WTC11 (cell line): ENCODE data around the gene PROC. TPM values are rescaled to one million over a fixed set of nuclear protein-coding genes. Genes with fewer than 3 reads are reported as not detected.
A peak's percentile ranks its signal among the peaks of the same experiment; 100 is the strongest.

Experiments used
- ATAC-seq: fragments of 200-7000 bp; cut with Tn5 transposase; 2 replicates; pipeline ENCODE4 v1.10.0; 2021; ENCODE audit warnings: mild to moderate bottlenecking, moderate library complexity
- CTCF ChIA-PET: fragments of 300-600 bp; sonication (Branson Sonifier 250); formaldehyde crosslinking; loops from one replicate; lab custom pipeline; 2021; ENCODE audit warnings: antibody characterized with exemption; lab: Charles Lee
- POLR2A ChIA-PET: fragments of 350-600 bp; sonication (Branson Sonifier 250); formaldehyde crosslinking; loops from one replicate; lab custom pipeline; 2021; ENCODE audit warnings: antibody characterized with exemption; lab: Charles Lee
- DNase-seq: peaks from one replicate; pipeline ENCODE4 v3.0.0; 2021; ENCODE audit warnings: low spot score
- H3K27ac Mint-ChIP-seq: 2 replicates; pipeline ENCODE4 v1.8.0; 2021; ENCODE audit warnings: mixed read lengths
- H3K27me3 Mint-ChIP-seq: 2 replicates; pipeline ENCODE4 v1.8.0; 2021; ENCODE audit warnings: low read depth, mild to moderate bottlenecking, moderate library complexity, mixed read lengths
- H3K36me3 Mint-ChIP-seq: 2 replicates; pipeline ENCODE4 v1.8.0; 2021; ENCODE audit warnings: mixed read lengths
- H3K4me1 Mint-ChIP-seq: 2 replicates; pipeline ENCODE4 v1.8.0; 2022; ENCODE audit warnings: mixed read lengths
- H3K4me3 Mint-ChIP-seq: 2 replicates; pipeline ENCODE4 v1.8.0; 2021; ENCODE audit warnings: mild to moderate bottlenecking, moderate library complexity, mixed read lengths
- H3K9me3 Mint-ChIP-seq: 2 replicates; pipeline ENCODE4 v1.8.0; 2021; ENCODE audit warnings: mixed read lengths
- FOXK1 ChIP-seq: sonication (generic); formaldehyde crosslinking; IDR thresholded peaks from 2 replicates; pipeline ENCODE4 v1.8.0; 2022; ENCODE audit warnings: mild to moderate bottlenecking, moderate library complexity, missing genetic modification reagents
- FOXP1 ChIP-seq: sonication (generic); formaldehyde crosslinking; IDR thresholded peaks from 2 replicates; pipeline ENCODE4 v1.8.0; 2022; ENCODE audit warnings: missing genetic modification reagents, mild to moderate bottlenecking, moderate library complexity, borderline replicate concordance
- FOXP4 ChIP-seq: sonication (generic); formaldehyde crosslinking; IDR thresholded peaks from 2 replicates; pipeline ENCODE4 v1.8.0; 2022; ENCODE audit warnings: mild to moderate bottlenecking, missing genetic modification reagents
- GRHL2 ChIP-seq: fragments of 250-450 bp; sonication (Bioruptor Pico); IDR thresholded peaks from 2 replicates; pipeline ENCODE4 v1.8.0; 2022; ENCODE audit warnings: mild to moderate bottlenecking, moderate library complexity; ENCODE audit not compliant: insufficient replicate concordance, severe bottlenecking
- GTF2I ChIP-seq: fragments of 250-450 bp; sonication (Bioruptor Pico); conservative IDR thresholded peaks from 2 replicates; pipeline ENCODE4 v1.4.0; 2021; ENCODE audit warnings: mild to moderate bottlenecking
- HMGXB4 ChIP-seq: sonication (generic); formaldehyde crosslinking; IDR thresholded peaks from 2 replicates; pipeline ENCODE4 v1.8.1; 2023; ENCODE audit warnings: mild to moderate bottlenecking, moderate library complexity, missing genetic modification reagents
- IRF2 ChIP-seq: sonication (generic); formaldehyde crosslinking; IDR thresholded peaks from 2 replicates; pipeline ENCODE4 v1.8.0; 2022; ENCODE audit warnings: low read depth, missing genetic modification reagents, borderline replicate concordance
- NFYB ChIP-seq: sonication (generic); formaldehyde crosslinking; conservative IDR thresholded peaks from 2 replicates; pipeline ENCODE4 v1.8.0; 2022; ENCODE audit warnings: low read depth, missing genetic modification reagents
- NR1H2 ChIP-seq: sonication (generic); formaldehyde crosslinking; IDR thresholded peaks from 2 replicates; pipeline ENCODE4 v1.9.0; 2021; ENCODE audit warnings: mild to moderate bottlenecking, moderate library complexity, missing genetic modification reagents
- PRRX2 ChIP-seq: fragments of 250-450 bp; sonication (Bioruptor Pico); IDR thresholded peaks from 2 replicates; pipeline ENCODE4 v1.8.0; 2021; ENCODE audit warnings: mild to moderate bottlenecking
- RELA ChIP-seq: sonication (generic); formaldehyde crosslinking; IDR thresholded peaks from 2 replicates; pipeline ENCODE4 v1.8.1; 2022; ENCODE audit warnings: missing genetic modification reagents, mild to moderate bottlenecking, borderline replicate concordance
- SOX15 ChIP-seq: fragments of 250-450 bp; sonication (Bioruptor Pico); IDR thresholded peaks from 2 replicates; pipeline ENCODE4 v1.9.0; 2021; ENCODE audit warnings: mild to moderate bottlenecking
- SP1 ChIP-seq: sonication (generic); formaldehyde crosslinking; conservative IDR thresholded peaks from 2 replicates; pipeline ENCODE4 v1.8.1; 2022; ENCODE audit warnings: missing genetic modification reagents
- ZBTB43 ChIP-seq: sonication (generic); formaldehyde crosslinking; IDR thresholded peaks from 2 replicates; pipeline ENCODE4 v1.8.1; 2023; ENCODE audit warnings: mild to moderate bottlenecking, missing genetic modification reagents
- ZNF423 ChIP-seq: fragments of 250-450 bp; sonication (Bioruptor Pico); IDR thresholded peaks from 2 replicates; pipeline ENCODE4 v2.1.2; 2022; ENCODE audit warnings: mild to moderate bottlenecking, moderate library complexity
- total RNA-seq: library from RNA; stranded (reverse); gene quantifications from 3 replicates; pipeline ENCODE4 v1.2.3, GENCODE V29; 2021
- TF ChIP-seq, protein P1 (sequence below): sonication (generic); formaldehyde crosslinking; IDR thresholded peaks from 2 replicates; pipeline ENCODE4 v1.8.0; 2022; ENCODE audit warnings: mild to moderate bottlenecking, missing genetic modification reagents
- TF ChIP-seq, protein P2 (sequence below): sonication (generic); formaldehyde crosslinking; IDR thresholded peaks from 2 replicates; pipeline ENCODE4 v1.8.0; 2023; ENCODE audit warnings: missing genetic modification reagents, mild to moderate bottlenecking, borderline replicate concordance

Gene PROC
- total RNA-seq, 1 experiment from 2014 or later = 0.59 TPM

- ATAC-seq = no peak
- ChIA-PET CTCF (no interaction called here), POLR2A (no interaction called here)
- DNase-seq = no peak
- Mint-ChIP-seq H3K27ac (peak overlapping the region; percentile 96; the same call in 1 of the 2 replicates), H3K27me3 (no peaks in the 10 kb centered on the region; the same call in 1 of the 2 replicates), H3K9me3 (no peaks in the 10 kb centered on the region), H3K36me3 (peaks cover 3% of the 10 kb centered on the region; the same call in 1 of the 2 replicates), H3K4me3 (peak overlapping the region; percentile 93), H3K4me1 (peaks cover 22% of the 10 kb centered on the region)
- TF ChIP-seq SOX15 (CRISPR knock-in tag) (no peak), RELA (CRISPR knock-in tag) (no peak), FOXP1 (CRISPR knock-in tag) (no peak), NFYB (CRISPR knock-in tag) (no peak), PRRX2 (no peak)
These were observed 32.0 kb upstream of the PROC start for GRCh38 chr2:127386246-127386645.

DNA sequence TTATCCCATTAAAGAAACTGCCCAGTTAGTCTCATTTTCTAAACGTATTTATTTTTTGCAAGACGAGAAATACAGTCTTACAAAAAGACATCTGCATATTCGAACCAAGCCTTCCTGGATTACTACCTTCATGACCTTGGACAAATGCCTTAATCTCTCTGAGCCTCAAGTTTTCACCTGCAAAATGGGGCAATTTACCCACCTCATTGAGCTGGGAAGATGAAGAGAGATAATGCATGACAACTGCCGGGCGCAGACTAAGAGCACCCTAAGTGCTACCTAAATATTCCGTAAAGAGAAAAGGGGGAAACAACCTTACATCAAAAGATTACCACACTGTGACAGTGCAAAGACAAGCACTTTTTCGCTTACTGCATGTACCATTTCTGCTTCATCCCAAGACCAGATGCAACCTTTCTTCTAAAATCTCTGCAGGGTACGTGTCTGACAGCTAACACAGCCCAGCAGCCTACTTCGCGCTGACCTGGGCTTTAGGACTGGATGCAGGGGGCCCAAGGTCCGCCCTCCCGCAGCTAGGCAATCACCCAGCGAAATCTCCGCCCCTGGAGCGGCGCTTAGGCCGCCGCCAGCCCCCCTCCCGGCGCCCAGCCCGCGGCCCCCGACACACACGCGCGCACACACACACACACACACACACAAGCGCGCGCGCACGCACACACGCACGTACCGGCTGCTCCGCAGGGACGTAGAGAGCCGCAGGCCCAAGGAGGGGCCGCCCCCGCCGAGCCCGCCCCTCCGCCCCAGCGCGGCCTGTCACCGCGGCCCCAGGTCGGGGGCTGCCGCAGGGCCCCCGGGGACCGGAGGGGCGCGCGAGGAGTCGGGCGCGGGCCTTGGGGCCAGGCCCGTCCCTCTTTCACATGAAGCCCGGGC lies 31.2 kb upstream of the PROC start:
- DNase-seq (peak; percentile 73), ATAC-seq (peak; percentile 67)
- Mint-ChIP-seq H3K4me3 (peak overlapping the region; percentile 93), H3K27me3 (no peaks in the 10 kb centered on the region; the same call in 1 of the 2 replicates), H3K9me3 (no peaks in the 10 kb centered on the region), H3K4me1 (peaks cover 22% of the 10 kb centered on the region), H3K36me3 (peaks cover 3% of the 10 kb centered on the region; the same call in 1 of the 2 replicates), H3K27ac (peak overlapping the region; percentile 96)
- TF ChIP-seq FOXK1 (CRISPR knock-in tag) (peak; percentile 53; the same call in 1 of the 2 replicates), GRHL2 (CRISPR knock-in tag) (no peak), GTF2I (CRISPR knock-in tag) (no peak), ZNF423 (CRISPR knock-in tag) (peak; percentile 77; the same call in 1 of the 2 replicates), FOXP4 (CRISPR knock-in tag) (no peak), SP1 (CRISPR knock-in tag) (peak; percentile 42), FOXP1 (CRISPR knock-in tag) (no peak), NR1H2 (CRISPR knock-in tag) (no peak), IRF2 (CRISPR knock-in tag) (no peak), HMGXB4 (CRISPR knock-in tag) (no peak), ZBTB43 (CRISPR knock-in tag) (peak; percentile 89), PRRX2 (no peak)
- TF ChIP-seq, protein P1, sequence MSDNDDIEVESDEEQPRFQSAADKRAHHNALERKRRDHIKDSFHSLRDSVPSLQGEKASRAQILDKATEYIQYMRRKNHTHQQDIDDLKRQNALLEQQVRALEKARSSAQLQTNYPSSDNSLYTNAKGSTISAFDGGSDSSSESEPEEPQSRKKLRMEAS (CRISPR knock-in tag) = 0 out of 2 replicates have a peak, but pooled peaks have one; percentile 45
- TF ChIP-seq, protein P2, sequence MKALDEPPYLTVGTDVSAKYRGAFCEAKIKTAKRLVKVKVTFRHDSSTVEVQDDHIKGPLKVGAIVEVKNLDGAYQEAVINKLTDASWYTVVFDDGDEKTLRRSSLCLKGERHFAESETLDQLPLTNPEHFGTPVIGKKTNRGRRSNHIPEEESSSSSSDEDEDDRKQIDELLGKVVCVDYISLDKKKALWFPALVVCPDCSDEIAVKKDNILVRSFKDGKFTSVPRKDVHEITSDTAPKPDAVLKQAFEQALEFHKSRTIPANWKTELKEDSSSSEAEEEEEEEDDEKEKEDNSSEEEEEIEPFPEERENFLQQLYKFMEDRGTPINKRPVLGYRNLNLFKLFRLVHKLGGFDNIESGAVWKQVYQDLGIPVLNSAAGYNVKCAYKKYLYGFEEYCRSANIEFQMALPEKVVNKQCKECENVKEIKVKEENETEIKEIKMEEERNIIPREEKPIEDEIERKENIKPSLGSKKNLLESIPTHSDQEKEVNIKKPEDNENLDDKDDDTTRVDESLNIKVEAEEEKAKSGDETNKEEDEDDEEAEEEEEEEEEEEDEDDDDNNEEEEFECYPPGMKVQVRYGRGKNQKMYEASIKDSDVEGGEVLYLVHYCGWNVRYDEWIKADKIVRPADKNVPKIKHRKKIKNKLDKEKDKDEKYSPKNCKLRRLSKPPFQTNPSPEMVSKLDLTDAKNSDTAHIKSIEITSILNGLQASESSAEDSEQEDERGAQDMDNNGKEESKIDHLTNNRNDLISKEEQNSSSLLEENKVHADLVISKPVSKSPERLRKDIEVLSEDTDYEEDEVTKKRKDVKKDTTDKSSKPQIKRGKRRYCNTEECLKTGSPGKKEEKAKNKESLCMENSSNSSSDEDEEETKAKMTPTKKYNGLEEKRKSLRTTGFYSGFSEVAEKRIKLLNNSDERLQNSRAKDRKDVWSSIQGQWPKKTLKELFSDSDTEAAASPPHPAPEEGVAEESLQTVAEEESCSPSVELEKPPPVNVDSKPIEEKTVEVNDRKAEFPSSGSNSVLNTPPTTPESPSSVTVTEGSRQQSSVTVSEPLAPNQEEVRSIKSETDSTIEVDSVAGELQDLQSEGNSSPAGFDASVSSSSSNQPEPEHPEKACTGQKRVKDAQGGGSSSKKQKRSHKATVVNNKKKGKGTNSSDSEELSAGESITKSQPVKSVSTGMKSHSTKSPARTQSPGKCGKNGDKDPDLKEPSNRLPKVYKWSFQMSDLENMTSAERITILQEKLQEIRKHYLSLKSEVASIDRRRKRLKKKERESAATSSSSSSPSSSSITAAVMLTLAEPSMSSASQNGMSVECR (CRISPR knock-in tag) = peak; percentile 41
- ChIA-PET POLR2A (no interaction called here), CTCF (interaction anchor here (0.9 to 1.1 kb wide), 2 partner anchors 29 to 66 kb away, joined by 3 read pairs; no protein-coding TSS in a partner anchor)
